Sciatic nerve (tissue), 2 donors: ENCODE results near the gene HECW1. TPM values are rescaled to one million over a fixed set of nuclear protein-coding genes. Genes with fewer than 3 reads are reported as not detected.

Source experiments
- ATAC-seq: fragments of 200-7000 bp; cut with Tn5 transposase; one replicate; pipeline ENCODE4 v1.9.1; 2020; ENCODE audit warnings: mild to moderate bottlenecking, moderate library complexity
- DNase-seq: peaks from one replicate; pipeline ENCODE4 v3.0.0-alpha.2; 2020; ENCODE audit warnings: low spot score
- intact Hi-C: fragments of 100-400 bp; cut with DNase I; formaldehyde crosslinking; loops from one replicate; pipeline ENCODE4 v1.14.2; 2022
- total RNA-seq: library from RNA; stranded (reverse); fragmentation: NEBNext Ultra II Directional; extraction: Animal tissue kit (Norgen Biotek cat#: 25700); gene quantifications from one replicate; pipeline ENCODE4 v1.2.1, GENCODE V29; 2021
- donor health status: DM: no; HTN: no; CAD: no.
- donor health status: DM: no; HTN: no; CAD: no.

HECW1 gene
- total RNA-seq, 1 donor from 2014 or later, result 4.8 TPM

DNA sequence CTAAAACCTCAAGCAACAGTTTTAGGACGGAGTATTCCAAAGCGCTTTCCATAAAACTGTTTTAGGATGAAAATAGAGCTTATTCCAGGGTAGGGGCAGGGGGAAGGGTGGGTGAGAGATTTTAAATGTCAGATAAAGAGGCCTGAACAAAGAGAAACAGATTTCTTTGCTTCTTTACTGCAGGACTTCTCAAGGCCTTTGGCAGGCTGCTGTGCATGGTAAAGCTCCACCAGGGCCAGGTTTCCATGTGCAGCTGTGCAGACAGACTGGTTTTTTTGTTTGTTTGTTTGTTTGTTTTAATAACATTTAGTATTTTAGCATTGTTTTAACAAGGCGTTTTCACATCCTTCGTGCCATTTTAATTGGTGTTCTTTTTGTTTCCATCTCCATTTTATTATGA lies 26.3 kb downstream of the HECW1 start:
- ATAC-seq, result no peak
- no peak for DNase-seq
- intact Hi-C loops, result no loop called here

DNA sequence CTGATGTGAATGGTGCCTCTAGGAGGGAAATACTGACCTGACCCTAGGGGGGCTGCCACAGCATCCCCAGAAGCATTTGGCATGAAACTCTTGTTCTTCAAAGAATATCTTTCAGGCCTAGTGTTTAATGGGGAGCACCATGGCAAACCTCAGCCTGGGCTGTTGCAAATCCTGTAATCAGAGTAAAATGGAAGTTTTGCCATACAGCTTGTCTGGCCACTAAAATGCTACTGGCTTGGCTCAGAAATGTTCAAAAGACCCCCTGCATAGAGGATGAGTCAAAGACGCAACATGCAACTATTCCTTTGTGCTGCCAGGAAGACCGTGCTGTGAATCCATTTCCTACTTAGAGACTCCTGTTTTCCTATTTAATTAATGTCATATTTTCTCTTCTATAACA lies 26.7 kb downstream of the HECW1 start:
- DNase-seq (no peak), ATAC-seq (no peak)
- intact Hi-C loops, result no loop called here

DNA sequence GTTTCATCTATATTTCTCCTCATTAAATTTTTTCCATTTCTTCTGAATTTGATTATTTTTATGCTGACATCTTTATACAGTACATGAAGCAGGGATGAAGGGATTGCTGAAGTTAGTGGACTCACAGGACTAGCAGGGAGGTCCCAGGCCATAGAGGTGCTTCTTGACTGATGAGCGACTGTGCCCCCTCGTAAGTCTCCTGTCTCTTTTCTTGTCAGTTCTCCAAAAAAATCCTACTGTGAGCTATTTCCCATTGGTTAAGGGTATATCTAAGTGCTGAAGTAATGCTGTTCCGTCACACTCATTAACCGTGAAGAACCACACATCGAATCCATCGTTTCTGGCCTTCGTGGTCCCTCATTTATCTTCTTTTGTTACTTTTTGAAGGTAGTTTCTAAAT lies 27.7 kb downstream of the HECW1 start:
- intact Hi-C loops, result no loop called here
- no peak for DNase-seq

DNA sequence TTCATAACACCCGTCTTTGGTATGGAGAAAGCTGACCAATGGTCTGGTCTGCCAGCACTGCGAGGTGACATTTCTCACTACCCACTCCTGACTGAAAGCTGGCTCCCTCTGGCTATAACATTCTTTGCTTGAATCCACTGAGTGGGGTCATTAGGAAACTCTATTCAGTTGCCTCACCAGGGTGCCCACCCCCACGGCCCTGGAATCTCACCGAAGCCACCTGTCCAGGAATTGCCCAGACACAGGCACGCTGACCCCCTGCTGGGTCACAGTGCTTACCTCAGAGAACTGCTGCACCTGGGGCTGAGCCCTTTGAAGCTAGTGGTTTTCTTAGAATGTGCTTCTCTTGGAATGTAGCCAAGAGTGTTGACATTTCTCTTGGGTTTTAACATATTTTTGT lies 28.6 kb downstream of the HECW1 start:
- intact Hi-C loops, result no loop called here
- no peak for ATAC-seq
- no peak for DNase-seq

More for the DNA sequence above, 27.7 kb downstream of the HECW1 start:
- no peak for ATAC-seq

DNA sequence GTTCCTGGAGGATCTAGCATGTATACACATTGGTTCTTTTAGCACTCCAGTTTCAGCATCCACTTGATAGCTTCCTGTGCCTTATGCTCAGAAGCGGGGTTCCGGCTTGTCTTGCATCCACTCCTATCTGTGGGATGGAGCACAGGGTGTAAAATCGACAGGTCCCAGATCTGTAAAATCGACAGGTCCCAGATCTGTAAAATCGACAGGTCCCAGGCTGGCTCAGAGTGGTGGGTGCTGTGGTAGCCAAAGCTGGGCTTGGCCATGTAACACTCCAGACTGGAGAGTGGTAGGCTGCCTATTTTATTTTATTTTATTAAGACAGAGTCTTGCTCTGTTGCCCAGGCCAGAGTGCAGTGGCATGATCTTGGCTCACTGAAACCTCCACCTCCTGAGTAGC lies 30.3 kb downstream of the HECW1 start:
- ATAC-seq (no peak), DNase-seq (no peak)
- intact Hi-C loops, result no loop called here

DNA sequence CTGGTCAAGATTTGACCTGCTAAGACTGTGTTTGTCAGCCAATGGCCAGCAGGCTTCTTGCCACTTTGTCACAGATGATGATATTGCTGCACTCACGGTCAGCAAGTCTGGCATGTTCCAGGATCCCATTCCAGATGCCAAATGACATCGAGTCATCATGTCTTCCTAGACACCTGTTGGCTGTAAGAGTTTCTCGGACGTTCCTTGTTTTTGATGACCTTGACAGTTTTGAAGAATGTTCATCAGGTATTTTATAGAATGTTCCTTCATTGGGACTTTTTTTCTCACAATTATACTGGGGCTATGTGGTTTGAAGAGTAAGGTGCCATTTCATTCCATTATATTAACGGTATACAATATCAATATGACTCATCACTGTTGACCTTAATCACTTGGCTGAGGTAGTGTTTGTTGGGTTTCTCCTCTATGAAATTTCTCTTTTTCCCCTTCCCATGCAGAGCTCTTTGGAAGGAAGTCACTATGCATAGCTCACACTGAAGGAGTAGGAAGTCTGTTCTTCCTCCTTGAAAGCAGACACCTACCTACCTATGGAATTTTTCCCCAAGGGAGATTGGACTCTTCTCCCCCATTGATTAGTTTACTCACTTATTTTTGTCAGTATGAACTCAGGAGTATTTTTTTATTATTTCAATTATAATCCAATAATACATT lies 31.6 kb downstream of the HECW1 start:
- intact Hi-C loops, result no loop called here
- ATAC-seq (no peak), DNase-seq (no peak)

DNA sequence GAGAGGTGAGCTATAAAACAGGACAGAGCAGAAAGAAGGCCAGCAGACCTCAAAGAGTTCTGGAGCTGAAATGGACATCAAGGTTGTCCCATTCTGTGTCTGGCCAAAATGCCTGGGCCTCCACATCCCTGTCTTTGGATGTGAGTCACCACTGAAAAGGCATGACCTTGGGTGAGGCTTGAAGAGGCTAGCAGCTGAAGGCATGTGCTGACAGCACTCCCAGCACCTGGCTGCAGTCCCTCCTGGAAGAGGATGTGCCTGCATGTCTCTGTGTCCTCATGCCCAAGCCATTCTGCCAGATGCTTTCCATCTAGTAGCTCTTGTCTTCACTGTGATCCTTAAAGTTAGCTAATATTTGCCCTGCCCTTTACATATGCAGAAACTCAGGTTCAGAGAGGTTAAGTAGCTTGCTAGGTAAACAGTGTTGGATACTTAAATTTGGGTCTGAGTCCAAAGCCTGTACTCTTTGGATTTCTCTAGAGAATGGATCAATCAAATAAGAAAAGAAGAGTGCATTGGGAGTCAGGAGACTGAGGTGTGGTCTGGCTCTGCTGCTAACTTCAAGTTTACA lies 35.8 kb downstream of the HECW1 start:
- DNase-seq (no peak), ATAC-seq (no peak)
- intact Hi-C loops, result no loop called here

DNA sequence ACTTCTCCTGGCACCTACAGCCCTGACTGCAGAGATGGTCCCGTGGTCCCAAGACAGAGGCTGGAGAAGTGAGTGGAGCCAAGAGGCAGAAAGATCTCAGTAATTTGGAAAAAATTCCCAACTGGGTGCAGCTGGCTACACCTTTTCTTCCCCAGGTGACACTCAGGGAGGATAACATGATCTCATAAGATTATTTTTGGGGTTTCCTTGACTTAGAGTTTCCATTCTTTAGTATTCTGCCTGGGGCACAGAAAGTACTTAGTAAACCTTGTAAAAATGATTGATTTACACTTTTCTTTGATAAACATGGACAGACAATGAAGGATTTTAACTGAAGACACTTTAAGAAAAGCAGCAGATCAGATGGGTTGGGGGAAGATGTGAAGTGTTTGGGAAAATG lies 38.6 kb downstream of the HECW1 start:
- intact Hi-C loops, result no loop called here
- DNase-seq (no peak), ATAC-seq (no peak)

DNA sequence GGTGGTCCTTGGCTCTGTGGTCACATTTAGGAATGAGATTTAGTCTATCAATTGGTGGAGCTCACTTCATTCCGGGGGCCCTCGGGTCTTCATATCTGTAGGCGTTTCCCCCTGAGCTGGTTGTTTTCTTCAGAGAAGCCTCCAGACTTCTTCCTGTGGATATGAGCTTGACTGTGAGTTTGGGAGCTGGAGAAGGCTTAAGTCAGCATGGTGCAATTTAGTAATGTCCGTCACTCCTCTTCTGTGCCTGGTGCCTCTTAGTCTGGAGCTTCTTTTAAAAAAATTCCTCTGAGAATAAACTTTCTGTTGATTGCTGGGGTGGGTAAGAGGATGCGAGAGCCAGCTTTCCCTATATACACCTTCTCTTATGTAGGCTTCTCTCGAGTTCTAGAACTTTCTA lies 40.2 kb downstream of the HECW1 start:
- intact Hi-C loops, result no loop called here
- ATAC-seq (no peak), DNase-seq (no peak)

DNA sequence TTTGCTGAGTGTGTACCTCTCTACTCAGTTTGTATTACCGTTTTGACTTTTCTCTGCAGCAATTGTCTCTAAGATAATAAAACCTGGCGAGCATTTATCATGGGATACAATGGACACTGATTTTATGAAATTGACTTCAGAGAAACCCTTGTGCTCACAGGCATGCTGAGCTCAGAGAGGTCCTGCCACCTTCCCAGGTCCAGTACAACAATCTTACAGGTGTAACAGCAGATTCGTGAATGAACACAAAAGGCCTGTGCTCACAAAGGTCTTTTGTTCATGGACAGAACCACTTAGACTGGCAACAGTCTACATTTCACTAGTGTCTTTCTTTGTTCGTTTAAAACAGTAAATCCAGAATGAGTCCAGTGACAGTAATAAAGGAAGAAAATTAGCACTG lies 43.2 kb downstream of the HECW1 start:
- ATAC-seq (no peak), DNase-seq (no peak)
- intact Hi-C loops, result no loop called here

DNA sequence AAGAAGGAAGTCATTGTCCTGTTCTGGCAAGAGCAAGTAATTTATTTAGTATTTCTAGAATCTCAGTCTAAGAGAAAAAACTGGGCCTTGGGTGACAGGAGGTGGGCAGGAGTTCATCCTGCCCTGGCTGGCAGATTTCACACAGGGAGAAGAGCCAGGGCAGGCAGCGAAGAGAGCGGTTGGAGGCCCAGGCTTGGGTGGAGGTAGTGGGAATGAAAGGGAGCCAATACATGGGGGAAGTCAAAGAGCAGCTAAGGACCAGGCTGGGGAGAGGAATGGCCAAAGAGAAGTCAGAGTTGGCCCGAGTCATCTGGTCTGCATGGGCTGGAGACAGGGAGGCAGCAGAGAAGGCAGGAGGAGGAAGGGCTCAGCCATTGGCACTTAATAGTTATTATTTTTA lies 51.4 kb downstream of the HECW1 start:
- ATAC-seq (no peak), DNase-seq (no peak)
- intact Hi-C loops, result no loop called here

DNA sequence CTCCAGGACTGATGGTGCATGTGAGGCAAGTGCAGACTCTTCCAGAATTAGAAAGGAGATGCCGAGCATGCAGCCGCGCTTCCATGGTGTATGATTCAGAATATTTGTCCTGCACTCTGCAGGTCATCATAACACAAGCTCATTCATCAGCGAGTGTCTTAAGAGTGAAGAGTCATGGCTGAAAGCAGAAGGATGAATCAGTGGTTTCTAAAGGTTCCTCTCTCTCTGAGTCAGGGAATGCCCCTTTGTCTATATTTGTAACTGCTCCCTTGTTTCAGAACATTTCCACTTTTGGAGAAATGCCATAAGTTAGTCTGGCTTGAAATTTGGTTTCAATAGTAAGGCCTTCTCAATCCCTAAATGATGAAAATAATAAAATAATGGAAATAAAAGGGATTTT lies 52.3 kb downstream of the HECW1 start:
- peak; percentile 74 for ATAC-seq
- intact Hi-C loops, result no loop called here
- no peak for DNase-seq

DNA sequence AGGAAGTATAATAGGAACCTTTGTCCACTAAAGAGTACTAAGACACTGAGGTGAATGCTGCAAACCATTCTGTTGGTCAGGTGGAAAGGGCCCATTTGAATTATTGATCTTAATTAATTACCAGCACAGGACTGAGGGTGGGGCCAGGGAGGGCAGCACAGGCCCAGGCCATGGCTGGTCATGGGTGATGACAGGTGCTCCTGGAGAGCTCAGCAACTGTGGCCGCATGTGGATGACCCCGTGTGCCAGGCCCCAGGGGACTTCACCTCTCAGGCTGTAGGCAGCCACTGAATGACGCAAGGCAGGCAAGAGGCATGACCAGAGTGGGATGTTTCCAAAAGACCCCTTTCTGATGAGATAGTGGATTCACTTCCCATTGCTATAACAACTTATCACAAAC lies 54.2 kb downstream of the HECW1 start:
- ATAC-seq (no peak), DNase-seq (no peak)
- intact Hi-C loops, result no loop called here

DNA sequence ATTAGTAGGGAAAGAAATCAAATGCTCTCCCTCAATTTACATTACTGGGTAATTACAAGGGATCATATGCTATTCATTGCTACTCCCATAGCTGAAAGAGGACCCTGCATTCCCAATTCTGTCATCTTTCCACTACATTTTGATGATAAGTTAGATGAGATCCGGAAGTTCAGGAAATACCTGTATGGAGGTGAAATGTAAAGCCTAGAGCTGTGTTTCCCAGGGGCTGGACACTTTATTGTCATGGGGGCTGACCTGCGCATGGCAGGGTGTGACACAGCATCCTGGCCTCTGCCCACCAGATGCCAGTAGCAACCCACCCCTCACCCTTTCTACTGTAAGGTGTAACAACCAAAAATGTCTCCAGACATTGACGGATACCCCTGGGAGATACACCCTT lies 56.6 kb downstream of the HECW1 start:
- no peak for DNase-seq
- ATAC-seq, result no peak

DNA sequence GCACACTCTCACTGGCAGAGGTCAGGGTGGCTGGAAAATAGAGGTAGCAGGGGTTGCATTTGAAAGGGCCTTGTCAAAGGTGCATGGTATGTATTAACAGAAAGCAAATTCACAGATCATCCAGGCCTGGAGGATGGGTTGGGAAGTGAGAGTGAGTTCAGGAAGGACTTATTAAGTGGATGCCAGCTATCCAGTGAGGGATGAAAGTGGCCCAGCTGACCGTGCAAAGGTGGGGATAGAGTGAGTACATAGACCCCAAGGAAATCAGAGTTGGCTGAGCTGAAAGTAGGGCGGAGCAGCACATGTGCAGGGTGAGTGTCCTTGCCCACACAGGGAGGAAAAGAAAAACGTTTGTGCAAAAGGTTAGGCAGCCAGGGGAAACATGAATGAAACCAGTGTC lies 58.1 kb downstream of the HECW1 start:
- ATAC-seq (no peak), DNase-seq (no peak)
- intact Hi-C loops, result no loop called here

More for the DNA sequence above, 56.6 kb downstream of the HECW1 start:
- intact Hi-C loops, result no loop called here

DNA sequence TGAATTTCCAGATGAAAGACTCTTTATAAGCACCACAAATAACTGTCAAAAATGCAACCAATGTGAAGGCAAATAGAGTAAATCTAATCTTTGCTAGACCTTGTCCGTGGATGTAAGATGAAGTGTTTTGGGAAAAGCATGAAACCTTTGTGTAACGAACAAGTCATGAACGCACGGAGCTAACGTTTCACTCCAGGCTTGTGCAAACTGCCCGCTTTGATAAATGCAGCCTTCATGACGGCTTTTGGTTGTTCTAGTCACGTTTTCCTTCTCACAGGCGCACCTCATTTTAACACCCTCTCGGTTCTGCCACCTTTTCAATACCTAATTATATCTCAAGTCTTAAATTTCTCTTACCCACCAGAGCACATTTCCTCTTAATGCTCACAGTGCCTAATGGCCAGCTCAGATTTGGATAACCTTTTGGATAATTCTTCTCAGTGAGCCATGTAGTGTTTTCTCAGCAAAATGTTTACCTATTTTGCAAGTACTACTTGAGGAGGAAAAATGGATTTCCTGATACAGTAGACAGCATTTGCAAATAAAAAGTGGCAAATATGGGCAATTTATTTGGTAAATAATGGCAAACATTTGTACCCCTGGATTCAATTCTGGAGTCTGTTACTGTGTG lies 63.2 kb downstream of the HECW1 start:
- no peak for ATAC-seq
- intact Hi-C loops, result no loop called here
- no peak for DNase-seq

DNA sequence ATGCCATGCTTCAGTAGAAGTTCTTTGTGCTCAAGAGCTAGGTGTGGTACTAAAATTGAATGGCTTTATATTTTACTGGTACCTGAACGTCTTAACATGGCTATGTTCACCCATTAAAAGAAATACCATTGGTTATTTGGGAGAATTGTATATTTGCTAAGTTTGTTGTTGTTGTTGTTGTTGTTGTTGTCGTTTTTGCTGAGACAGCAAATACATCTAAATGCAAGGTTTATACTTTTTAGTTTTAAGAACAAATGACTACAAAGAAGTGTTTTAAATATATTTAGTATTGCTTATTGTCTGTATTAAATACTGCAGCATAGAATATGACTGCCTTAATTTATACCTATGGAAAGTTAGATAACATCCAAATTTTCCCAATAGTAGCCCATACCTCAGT lies 66.9 kb downstream of the HECW1 start:
- no peak for ATAC-seq
- DNase-seq, result no peak
- intact Hi-C loops, result no loop called here

DNA sequence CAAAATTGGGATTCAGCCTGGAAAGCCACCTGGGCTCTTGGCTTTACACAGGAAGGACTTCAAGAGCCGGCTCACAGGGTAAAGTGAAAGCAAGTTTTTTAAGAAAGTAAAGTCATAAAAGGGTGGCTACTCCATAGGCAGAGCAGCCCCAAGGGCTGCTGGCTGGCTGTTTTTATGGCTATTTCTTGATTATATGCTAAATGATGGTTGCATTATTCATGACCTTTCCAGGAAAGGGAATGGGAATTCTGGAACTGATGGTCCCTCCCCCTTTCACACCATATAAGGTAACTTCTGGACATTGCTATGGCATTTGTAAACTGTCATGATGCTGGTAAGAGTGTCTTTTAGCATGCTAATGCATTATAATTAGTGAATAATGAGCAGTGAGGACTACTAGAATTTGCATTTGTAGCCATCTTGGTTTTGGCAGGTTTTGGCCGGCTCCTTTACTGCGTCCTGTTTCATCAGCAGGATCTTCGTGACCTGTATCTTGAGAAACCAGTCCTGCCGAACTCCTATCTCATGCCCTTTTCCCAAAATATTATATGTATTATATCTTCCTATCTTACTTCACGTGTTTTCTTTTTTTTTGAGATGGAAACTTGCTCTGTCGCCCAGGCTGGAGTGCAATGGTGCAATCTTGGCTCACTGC lies 80.5 kb downstream of the HECW1 start:
- DNase-seq (no peak), ATAC-seq (no peak)
- intact Hi-C loops, result no loop called here

DNA sequence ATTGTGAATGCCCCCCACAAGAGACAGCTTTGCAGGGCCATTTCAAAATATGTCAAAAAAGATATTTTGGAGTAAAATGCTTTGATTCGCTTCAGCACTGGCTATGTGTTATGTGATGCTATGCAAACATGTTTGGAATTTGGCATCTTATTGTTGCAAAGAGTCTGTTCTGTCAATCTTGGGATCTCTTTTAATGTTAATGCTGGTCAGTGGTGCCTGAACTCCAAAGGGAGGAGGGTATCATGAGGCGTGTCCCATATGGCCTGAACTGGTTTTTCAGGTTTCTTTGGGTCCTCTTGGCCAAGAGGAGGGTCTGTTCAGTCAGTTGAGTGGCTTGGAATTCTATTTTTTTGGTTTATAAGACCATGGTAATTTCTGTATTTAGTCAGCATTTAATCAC lies 81.4 kb downstream of the HECW1 start:
- ATAC-seq, result no peak
- no peak for DNase-seq
- intact Hi-C loops, result no loop called here

DNA sequence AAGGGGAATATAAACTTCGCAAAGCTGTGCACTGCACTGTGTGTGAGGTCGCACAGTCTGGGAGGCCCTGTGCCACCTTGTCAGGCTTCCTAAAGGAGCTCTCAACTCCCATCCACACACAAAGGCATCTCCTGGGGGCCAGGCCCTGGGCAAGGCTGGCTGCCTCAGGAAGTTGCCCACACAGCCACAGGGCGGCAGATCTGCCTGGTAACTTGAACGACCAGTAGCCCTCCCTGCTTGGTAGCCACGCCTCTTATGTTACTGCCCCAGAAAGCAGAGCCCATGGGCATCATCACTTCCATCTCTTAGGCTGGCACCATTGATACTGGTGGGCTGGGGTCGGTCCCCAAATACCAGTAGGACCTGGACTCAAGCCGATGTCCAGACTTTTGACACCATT lies 82.8 kb downstream of the HECW1 start:
- intact Hi-C loops, result no loop called here
- no peak for ATAC-seq
- DNase-seq, result no peak
